HepG2 (cell line): ENCODE data around the gene DPP8. TPM values are rescaled to one million over a fixed set of nuclear protein-coding genes. Genes with fewer than 3 reads are reported as not detected.

Experiments used
- CREBL2 ChIP-seq: sonication (generic); formaldehyde crosslinking; IDR thresholded peaks from 2 replicates; pipeline ENCODE4 v1.8.1; 2023; ENCODE audit warnings: missing genetic modification reagents, mild to moderate bottlenecking, borderline replicate concordance
- CSRNP1 ChIP-seq: sonication (generic); formaldehyde crosslinking; IDR thresholded peaks from 2 replicates; pipeline ENCODE4 v1.8.1; 2023; ENCODE audit warnings: mild to moderate bottlenecking, missing genetic modification reagents
- MAFF ChIP-seq: IDR thresholded peaks from 2 replicates; pipeline ENCODE4 v1.6.1; 2011; ENCODE audit warnings: low read depth, low read length, improper control_type of control experiment
- NCOR1 ChIP-seq: fragments of 200-600 bp; sonication (generic); IDR thresholded peaks from 2 replicates; pipeline ENCODE4 v1.7.0; 2017; ENCODE audit warnings: antibody characterized with exemption, low read length, borderline replicate concordance
- NFE2L2 ChIP-seq: fragments of 150-350 bp; IDR thresholded peaks from 2 replicates; pipeline ENCODE4 v1.6.1; 2014; ENCODE audit warnings: low read length
- NFIB ChIP-seq: sonication (generic); formaldehyde crosslinking; IDR thresholded peaks from 2 replicates; pipeline ENCODE4 v1.9.0; 2021; ENCODE audit warnings: missing genetic modification reagents, mild to moderate bottlenecking, borderline replicate concordance
- RELA ChIP-seq: sonication (generic); formaldehyde crosslinking; IDR thresholded peaks from 2 replicates; pipeline ENCODE4 v1.4.0; 2020; ENCODE audit warnings: missing genetic modification reagents
- TRIM24 ChIP-seq: sonication (generic); formaldehyde crosslinking; IDR thresholded peaks from 2 replicates; pipeline ENCODE4 v1.8.0; 2022; ENCODE audit warnings: mild to moderate bottlenecking, missing genetic modification reagents
- YY1 ChIP-seq: IDR thresholded peaks from 2 replicates; pipeline ENCODE4 v1.6.1; 2011; ENCODE audit warnings: low read length, low read depth, moderate library complexity, mild to moderate bottlenecking; ENCODE audit not compliant: insufficient read depth, insufficient replicate concordance
- ZFP82 ChIP-seq: sonication (generic); formaldehyde crosslinking; IDR thresholded peaks from 2 replicates; pipeline ENCODE4 v1.5.1; 2020; ENCODE audit warnings: mild to moderate bottlenecking, missing genetic modification reagents, borderline replicate concordance
- ZNF18 ChIP-seq: sonication (generic); formaldehyde crosslinking; IDR thresholded peaks from 2 replicates; pipeline ENCODE4 v1.8.0; 2022; ENCODE audit warnings: mild to moderate bottlenecking, missing genetic modification reagents; ENCODE audit not compliant: insufficient replicate concordance
- ZNF614 ChIP-seq: IDR thresholded peaks from 2 replicates; pipeline ENCODE4 v1.6.1; 2018; ENCODE audit warnings: missing biosample characterization, missing genetic modification reagents, inconsistent platforms, borderline replicate concordance
- polyA plus RNA-seq, 8 experiments: library from polyadenylated mRNA; depleted of rRNA in 3 of 8; stranded (reverse) in 7 of 8; unstranded in 1 of 8; fragments of >200 nt; fragmentation: Illumina TruSeq in 4 of 8; extraction: Trizol in 4 of 8; gene quantifications; 2 replicates each; pipeline versions ENCODE4 v1.2.1 to v1.2.3, GENCODE V29; 2011 to 2016; ENCODE audit warnings: low read depth in 4 of 8, missing spikeins in 1 of 8, mixed read lengths in 1 of 8; ENCODE audit not compliant: insufficient read depth in 1 of 8
- total RNA-seq, 5 experiments: library from RNA; depleted of rRNA; stranded (reverse); fragments of >200 nt; fragmentation: Illumina TruSeq; extraction: Trizol; gene quantifications; 2 replicates each; pipeline ENCODE4 v1.2.3, GENCODE V29; 2016; ENCODE audit warnings: low read depth in 1 of 5
- TF ChIP-seq, protein P1 (sequence below): sonication (generic); formaldehyde crosslinking; IDR thresholded peaks from 2 replicates; pipeline ENCODE4 v1.5.0; 2020; ENCODE audit warnings: mild to moderate bottlenecking, missing genetic modification reagents, borderline replicate concordance
- TF ChIP-seq, protein P2 (sequence below): sonication (generic); formaldehyde crosslinking; IDR thresholded peaks from 2 replicates; pipeline ENCODE4 v1.4.0; 2020; ENCODE audit warnings: low read depth, mild to moderate bottlenecking, missing genetic modification reagents

DPP8 gene
- total and polyA plus RNA-seq, 2 of the 13 experiments (the other 11 are each of a cell fraction or from before 2014, with no cell fraction given), result 18.0 to 26.3 TPM

DNA sequence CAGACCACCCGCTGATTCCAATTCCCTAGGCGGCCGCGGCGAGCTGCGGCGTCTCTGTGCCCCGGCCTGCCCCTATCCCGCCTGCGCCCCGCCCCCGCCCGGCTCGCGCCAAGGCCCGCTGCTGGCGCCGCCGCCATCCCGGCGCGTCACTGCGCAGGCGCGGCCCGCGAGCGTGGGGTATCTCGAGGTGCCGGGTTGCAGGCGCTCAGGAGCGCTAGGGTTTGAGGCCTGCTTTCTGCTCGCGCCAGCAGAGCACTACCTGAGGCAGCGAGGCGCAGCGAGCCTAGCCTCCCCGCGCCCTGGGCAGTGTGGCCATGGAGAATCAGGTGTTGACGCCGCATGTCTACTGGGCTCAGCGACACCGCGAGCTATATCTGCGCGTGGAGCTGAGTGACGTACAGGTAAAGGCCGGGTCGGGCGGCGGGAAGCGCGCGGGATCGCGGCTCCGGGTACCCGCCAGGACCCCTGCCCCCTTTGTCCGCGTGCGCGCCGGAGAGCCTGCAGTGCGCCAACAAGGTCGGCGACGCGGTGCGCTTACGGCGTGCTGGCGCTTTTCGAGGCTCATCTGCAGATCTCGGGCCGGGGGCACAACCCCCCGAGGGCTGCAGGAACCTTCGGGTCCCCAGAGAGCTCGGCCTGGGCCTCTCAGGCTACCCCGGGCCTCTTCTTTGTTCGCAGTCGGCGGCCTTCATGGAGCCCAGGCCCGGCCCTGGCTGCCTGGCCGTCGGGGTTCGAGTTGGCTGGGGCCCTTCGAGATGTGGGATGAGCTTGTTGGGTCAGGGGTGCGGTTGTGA is 13.0 kb upstream of the DPP8 start, which contains the start of gene HACD3 (continued):
- TF ChIP-seq, protein P1, sequence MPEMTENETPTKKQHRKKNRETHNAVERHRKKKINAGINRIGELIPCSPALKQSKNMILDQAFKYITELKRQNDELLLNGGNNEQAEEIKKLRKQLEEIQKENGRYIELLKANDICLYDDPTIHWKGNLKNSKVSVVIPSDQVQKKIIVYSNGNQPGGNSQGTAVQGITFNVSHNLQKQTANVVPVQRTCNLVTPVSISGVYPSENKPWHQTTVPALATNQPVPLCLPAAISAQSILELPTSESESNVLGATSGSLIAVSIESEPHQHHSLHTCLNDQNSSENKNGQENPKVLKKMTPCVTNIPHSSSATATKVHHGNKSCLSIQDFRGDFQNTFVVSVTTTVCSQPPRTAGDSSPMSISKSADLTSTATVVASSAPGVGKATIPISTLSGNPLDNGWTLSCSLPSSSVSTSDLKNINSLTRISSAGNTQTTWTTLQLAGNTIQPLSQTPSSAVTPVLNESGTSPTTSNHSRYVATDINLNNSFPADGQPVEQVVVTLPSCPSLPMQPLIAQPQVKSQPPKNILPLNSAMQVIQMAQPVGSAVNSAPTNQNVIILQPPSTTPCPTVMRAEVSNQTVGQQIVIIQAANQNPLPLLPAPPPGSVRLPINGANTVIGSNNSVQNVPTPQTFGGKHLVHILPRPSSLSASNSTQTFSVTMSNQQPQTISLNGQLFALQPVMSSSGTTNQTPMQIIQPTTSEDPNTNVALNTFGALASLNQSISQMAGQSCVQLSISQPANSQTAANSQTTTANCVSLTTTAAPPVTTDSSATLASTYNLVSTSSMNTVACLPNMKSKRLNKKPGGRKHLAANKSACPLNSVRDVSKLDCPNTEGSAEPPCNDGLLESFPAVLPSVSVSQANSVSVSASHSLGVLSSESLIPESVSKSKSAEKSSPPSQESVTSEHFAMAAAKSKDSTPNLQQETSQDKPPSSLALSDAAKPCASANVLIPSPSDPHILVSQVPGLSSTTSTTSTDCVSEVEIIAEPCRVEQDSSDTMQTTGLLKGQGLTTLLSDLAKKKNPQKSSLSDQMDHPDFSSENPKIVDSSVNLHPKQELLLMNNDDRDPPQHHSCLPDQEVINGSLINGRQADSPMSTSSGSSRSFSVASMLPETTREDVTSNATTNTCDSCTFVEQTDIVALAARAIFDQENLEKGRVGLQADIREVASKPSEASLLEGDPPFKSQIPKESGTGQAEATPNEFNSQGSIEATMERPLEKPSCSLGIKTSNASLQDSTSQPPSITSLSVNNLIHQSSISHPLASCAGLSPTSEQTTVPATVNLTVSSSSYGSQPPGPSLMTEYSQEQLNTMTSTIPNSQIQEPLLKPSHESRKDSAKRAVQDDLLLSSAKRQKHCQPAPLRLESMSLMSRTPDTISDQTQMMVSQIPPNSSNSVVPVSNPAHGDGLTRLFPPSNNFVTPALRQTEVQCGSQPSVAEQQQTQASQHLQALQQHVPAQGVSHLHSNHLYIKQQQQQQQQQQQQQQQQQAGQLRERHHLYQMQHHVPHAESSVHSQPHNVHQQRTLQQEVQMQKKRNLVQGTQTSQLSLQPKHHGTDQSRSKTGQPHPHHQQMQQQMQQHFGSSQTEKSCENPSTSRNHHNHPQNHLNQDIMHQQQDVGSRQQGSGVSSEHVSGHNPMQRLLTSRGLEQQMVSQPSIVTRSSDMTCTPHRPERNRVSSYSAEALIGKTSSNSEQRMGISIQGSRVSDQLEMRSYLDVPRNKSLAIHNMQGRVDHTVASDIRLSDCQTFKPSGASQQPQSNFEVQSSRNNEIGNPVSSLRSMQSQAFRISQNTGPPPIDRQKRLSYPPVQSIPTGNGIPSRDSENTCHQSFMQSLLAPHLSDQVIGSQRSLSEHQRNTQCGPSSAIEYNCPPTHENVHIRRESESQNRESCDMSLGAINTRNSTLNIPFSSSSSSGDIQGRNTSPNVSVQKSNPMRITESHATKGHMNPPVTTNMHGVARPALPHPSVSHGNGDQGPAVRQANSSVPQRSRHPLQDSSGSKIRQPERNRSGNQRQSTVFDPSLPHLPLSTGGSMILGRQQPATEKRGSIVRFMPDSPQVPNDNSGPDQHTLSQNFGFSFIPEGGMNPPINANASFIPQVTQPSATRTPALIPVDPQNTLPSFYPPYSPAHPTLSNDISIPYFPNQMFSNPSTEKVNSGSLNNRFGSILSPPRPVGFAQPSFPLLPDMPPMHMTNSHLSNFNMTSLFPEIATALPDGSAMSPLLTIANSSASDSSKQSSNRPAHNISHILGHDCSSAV (CRISPR knock-in tag), result no peak
- TF ChIP-seq, protein P2, sequence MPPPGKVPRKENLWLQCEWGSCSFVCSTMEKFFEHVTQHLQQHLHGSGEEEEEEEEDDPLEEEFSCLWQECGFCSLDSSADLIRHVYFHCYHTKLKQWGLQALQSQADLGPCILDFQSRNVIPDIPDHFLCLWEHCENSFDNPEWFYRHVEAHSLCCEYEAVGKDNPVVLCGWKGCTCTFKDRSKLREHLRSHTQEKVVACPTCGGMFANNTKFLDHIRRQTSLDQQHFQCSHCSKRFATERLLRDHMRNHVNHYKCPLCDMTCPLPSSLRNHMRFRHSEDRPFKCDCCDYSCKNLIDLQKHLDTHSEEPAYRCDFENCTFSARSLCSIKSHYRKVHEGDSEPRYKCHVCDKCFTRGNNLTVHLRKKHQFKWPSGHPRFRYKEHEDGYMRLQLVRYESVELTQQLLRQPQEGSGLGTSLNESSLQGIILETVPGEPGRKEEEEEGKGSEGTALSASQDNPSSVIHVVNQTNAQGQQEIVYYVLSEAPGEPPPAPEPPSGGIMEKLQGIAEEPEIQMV (CRISPR knock-in tag), result no peak; the same call in 1 of the 2 replicates
- no peak; the same call in 1 of the 2 replicates for TF ChIP-seq CSRNP1 (CRISPR knock-in tag)
- no peak; the same call in 1 of the 2 replicates for TF ChIP-seq ZNF614 (CRISPR knock-in tag)
- TF ChIP-seq YY1, result peak; percentile 68
- TF ChIP-seq RELA (CRISPR knock-in tag), result 0 out of 2 replicates have a peak, but pooled peaks have one; percentile 66
- no peak; the same call in 1 of the 2 replicates for TF ChIP-seq NCOR1
- TF ChIP-seq NFE2L2, result no peak
- no peak for TF ChIP-seq NFIB (CRISPR knock-in tag)
- TF ChIP-seq CREBL2 (CRISPR knock-in tag), result 0 out of 2 replicates have a peak, but pooled peaks have one; percentile 48
- TF ChIP-seq TRIM24, result no peak
- TF ChIP-seq MAFF, result no peak
- peak; percentile 84 for TF ChIP-seq ZNF18
- TF ChIP-seq ZFP82 (CRISPR knock-in tag), result peak; percentile 94
